Measurements from ENCODE around the gene CKMT2.
"Not testable (repeated sequence)": the region's sequence is repeated elsewhere in the genome, so short reads cannot be mapped to it uniquely, and the experiment has no call there.

Gene CKMT2

DNA sequence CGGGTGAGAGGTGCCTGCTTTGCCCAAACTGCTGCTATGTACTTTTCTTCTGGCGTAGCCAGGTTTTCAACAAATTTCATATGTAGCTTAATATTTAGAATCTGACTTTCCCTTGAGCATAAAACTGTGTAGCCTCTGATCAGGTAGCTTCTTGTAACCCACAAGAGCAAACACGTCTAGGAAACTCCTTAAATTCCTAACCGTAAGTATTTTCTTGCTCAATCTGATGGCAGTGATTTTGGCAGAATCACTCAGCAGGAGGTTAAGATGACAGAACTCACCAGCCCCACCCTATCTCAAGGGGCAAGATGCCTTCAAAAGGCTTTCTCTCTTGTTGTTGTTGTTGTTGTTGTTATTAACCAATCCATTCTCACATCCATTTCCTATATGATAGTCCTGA, 20.8 kb downstream of the CKMT2 start:
- DNase-seq: no peak

DNA sequence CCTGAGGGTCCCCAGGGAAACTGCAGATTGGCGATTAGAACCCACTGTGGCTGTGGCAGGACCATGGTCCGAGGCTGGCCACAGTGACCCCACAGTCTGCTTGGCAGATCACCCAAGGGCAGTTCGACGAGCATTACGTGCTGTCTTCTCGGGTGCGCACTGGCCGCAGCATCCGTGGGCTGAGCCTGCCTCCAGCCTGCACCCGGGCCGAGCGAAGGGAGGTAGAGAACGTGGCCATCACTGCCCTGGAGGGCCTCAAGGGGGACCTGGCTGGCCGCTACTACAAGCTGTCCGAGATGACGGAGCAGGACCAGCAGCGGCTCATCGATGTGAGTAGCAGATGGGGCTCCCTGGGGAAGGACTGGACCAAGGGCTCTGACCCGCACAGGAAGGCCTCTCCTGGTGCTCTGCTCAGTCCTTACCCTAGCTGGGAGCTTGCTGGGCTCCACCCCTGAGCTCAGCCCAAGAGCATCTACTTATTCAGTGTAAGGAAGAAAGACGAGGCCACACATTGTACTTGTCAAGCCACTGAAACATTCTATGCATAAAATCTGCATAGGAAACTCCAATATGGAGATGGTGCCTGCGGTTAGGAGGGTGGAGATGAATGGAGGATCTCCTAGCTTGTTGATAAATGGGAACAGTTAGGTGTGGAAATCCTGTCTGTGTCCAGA, 21.9 kb downstream of the CKMT2 start:
- DNase-seq: no peak

DNA sequence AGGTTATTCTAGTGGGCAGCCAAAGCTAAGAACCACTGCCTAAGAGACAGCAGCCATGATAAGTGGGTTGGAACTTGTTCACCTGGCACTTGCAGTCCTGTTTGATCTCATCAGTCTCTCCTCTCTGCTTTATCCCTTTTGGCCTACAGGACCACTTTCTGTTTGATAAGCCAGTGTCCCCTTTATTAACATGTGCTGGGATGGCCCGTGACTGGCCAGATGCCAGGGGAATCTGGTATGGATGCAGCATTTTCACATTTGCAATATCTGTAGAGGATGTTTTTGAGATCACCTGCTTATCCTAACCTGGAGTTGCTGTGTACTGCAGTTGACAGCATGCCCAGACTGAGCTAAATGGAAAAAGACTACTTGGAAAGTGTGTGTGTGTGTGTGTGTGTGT, 23.6 kb downstream of the CKMT2 start:
- DNase-seq: no peak

DNA sequence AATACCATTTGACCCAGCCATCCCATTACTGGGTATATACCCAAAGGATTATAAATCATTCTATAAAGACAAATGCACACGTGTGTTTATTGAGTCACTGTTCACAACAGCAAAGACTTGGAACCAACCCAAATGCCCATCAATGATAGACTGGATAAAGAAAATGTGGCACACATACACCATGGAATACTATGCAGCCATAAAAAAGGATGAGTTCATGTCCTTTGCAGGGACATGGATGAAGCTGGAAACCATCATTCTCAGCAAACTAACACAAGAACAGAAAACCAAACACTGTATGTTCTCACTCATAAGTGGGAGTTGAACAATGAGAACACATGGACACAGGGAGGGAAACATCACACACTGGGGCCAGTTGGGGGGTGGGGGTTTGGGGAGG, 29.7 kb downstream of the CKMT2 start:
- DNase-seq: not testable (repeated sequence)

DNA sequence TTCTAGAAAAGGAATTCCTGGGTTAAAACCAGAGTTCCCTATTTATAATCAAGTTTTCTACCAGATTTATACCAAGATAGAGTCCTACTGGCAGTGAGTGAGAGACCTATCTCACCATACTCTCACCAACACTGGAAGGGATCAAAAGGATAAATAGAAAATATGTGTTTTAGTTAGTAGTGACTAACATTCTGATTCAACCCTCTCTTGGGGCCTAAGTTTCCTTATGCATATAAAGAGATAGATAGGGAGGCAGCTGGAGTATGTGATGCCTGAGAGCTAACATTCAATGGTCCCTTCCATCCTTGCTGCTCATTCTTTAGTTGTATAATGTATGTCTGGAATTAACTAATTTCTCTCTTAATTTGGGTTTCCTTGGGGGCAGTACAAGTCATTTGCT, 32.0 kb downstream of the CKMT2 start:
- no peak for DNase-seq

DNA sequence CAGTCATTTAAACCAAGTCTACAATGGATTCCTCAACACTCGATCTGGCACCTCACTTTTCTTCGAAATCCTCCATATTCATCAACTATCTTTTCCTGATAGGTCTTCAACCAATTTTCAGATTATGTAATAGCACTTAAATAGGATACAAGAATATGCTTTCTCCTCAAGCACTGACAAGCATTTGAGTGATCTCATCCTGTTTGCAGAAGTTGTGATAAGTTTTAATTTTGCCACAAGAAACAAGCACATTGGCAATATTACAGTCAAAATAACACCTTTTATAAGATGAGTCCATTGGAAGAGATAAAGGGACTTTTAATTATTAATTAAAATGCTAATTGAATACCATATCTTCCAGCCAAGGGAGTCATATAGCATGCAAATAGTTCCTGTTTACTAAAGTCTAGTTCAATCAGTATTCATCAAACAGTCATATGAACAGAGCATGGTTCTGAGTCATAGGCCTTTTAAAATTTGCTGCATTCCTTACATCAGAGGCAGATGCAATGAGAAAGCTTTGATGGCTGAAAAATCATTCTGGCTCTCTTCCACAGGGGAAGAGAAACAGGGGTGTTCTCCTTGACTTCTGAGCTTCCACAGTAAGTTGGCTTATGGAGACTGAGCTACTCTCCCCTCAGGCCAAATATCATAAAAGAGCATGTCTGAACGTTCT, 35.5 kb downstream of the CKMT2 start:
- DNase-seq: no peak

DNA sequence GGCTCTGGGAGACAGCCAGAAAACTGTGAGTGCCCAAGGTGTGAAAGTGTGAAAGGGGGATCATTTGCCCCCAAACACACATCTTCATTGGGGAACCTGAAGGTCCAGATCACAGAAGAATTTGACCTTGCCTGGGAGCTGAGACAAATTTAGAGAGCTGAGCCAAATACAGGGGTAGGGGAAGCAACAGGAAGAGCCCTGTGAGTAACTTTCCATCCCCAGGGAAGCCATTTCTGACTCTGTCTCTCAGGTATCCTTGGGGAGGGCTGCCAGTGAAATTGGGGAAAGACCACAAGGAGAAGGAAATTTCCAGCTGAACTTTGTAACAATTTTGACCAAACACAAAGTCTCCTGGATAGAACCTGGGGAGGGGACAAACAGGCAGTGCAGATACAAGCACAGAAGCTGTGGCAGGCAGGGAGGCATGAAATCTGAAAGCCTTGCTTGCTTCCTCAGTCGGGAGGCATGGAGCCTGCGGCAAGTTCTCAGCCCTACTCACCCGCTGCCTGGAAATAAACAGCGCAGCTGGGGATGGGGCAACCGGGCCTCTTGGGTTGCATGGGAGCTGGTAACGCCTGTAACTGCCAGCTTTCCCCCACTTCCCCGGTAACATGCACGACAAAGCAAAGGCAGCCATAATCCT, 36.8 kb downstream of the CKMT2 start:
- DNase-seq: no peak

DNA sequence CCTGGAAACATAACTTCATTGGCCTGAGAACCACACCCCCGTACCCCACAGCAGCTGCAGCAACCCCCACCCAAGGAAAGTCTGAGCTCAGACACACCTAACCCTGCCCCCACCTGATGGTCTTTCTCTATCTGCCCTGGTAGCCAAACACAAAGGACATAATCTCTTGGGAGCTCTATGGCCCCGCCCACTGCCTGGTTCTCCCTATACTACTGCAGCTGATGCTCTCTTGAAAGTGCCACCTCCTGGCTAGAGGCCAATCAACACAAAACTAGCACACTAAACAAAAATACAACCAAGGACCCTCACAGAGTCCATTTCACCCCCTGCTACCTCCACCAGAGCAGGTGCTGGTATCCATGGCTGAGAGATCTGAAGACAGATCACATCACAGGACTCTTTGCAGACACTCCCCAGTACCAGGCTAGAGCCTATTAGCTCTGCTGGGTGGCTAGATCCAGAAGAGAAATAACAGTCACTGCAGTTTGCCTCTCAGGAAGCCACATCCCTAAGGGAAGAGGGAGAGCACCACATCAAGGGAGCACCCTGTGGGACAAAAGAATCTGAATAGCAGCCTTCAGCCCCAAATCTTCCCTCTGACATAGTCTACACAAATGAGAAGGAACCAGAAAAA, 37.4 kb downstream of the CKMT2 start:
- not testable (repeated sequence) for DNase-seq

DNA sequence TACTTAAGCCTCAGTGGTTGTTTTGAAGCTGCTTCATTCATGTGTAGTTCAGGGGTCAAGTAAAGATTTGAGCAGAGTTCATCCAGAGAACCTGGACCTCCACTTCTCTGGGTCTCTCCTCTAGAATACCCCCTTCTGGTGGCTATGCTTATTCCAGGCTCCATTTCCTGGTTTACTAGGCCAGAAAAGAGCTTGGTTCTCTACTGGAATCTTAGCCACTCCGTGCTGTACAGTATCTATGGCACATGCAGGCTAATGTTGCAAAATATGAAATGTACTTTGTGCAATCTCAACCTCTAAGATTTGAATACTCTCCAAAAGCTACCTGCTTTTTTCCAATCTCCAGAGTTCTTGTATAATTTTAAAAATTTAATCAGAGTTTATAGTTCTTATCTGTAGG, 50.9 kb downstream of the CKMT2 start:
- DNase-seq: no peak

DNA sequence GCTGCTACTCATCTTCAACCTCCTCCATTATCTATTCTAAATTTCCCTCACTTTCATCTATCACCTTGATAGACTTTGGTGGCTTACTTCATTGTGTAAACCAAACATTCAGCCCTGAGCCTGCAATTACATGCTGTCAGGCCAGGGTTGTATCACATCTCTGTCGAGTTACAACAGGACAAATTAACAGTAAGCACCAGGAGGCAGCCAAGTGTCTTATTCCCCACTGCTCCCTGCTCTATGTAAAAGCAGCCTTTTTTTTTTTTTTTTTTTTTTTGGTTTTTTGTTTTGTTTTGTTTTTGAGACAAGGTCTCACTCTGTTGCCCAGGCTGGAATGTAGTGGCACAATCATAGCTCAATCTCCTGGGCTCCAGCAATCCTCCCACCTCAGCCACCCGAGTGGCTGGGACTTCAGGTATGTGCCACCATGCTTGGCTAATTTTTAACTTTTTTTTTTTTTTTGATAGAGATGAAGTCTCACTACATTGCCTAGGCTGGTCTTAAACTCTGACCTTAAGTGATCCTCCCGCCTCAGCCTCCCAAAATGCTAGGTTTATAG, 53.0 kb downstream of the CKMT2 start:
- DNase-seq: no peak

DNA sequence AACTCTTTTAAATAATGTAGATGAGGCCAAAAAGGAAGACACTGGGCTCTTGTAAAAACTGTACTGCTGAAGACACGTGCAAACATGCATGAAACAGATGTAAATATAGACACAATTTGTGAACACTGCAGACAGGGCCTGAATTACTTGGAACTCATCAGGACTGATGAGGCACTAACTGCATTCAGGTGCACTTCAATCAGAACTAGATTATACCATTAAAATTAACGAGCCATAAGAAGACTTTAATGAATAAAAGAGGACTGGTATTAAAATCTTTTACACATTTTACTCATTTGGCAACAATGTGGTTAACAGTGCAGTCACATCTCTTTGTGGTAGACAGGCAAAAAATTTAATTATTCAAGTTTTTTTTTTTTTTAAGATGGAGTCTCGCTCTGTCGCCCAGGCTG, 54.9 kb downstream of the CKMT2 start:
- DNase-seq: no peak

DNA sequence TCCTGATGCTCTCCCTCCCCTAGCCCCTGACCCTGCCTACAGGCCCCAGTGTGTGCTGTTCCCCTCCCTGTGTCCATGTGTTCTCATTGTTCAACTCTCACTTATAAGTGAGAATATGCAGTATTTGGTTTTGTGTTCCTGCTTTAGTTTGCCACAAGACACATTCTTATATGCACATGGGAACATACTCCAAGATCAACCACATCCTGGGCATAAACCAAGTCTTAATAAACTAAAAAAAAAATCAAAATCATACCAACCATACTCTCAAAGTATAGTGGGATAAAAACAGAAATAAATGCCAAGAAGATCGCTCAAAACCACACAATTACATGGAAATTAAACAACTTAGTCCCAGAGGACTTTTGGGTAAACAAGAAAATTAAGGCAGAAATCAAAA, 57.0 kb downstream of the CKMT2 start:
- DNase-seq: no peak

DNA sequence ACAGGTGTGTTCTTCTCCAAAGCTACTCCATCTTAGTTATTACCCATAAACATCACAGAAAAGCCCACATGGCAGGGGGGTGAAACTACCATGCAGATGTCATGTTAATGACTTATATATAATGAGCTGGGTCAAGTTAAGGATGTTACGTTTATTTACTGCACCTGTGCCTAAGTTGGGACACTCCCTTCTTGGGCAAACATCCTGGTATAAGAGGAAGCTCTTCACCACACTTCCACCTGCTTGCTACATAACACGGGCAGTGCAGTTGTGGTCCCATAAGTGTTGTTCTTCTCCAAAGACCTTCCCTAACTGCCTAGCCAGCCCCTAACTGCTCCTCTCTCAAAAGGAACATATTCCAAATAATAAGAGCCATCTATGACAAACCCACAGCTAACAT, 59.0 kb downstream of the CKMT2 start:
- DNase-seq: no peak

DNA sequence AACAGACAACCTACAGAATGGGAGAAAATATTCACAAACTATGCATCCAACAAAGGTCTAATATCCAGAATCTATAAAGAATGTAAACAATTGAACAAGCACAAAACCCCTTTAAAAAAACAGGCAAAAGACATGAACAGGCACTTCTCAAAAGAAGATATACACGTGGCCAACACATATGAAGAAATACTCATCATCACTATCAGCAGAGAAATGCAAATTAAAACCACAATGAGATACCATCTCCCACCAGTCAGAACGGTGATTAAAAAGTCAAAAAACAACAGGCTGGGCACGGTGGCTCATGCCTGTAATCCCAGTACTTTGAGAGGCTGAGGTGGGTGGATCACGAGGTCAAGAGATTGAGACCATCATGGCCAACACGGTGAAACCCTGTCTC, 60.9 kb downstream of the CKMT2 start:
- not testable (repeated sequence) for DNase-seq

DNA sequence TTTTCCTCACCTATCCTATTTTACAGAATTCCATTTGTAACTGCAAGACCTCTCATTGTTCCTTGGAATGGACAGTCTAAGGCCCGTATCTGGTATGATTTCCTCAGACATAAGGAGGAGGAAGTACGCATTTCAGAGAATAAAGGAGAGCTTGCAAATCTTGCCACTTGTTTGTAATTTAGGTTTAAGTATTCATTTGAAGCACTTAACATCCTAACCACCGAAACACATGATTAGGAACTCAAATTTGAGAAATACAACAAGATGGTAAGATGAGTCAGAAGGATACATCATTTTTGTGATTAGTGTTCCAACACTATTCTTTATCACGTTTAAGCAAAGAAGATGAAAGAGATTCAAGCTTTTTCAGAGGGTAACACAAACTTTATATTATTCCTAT, 64.4 kb downstream of the CKMT2 start:
- no peak for DNase-seq

DNA sequence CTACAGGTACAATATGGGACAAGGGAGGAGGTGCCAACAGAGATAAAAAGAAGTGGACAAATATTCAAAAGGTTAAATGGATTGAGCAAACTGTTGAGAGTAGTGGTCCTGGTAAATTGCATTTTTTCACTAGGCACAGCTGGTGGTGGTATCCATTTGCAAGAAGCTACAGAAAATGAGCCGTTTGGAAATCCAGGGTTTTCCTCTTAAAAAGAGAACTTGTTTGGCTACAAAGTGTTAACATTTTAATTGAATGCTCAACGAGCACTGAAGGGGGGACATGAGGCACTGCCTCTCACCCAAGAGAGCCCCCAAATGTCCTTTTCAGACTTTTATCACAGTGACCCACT, 67.8 kb downstream of the CKMT2 start:
- DNase-seq: no peak

DNA sequence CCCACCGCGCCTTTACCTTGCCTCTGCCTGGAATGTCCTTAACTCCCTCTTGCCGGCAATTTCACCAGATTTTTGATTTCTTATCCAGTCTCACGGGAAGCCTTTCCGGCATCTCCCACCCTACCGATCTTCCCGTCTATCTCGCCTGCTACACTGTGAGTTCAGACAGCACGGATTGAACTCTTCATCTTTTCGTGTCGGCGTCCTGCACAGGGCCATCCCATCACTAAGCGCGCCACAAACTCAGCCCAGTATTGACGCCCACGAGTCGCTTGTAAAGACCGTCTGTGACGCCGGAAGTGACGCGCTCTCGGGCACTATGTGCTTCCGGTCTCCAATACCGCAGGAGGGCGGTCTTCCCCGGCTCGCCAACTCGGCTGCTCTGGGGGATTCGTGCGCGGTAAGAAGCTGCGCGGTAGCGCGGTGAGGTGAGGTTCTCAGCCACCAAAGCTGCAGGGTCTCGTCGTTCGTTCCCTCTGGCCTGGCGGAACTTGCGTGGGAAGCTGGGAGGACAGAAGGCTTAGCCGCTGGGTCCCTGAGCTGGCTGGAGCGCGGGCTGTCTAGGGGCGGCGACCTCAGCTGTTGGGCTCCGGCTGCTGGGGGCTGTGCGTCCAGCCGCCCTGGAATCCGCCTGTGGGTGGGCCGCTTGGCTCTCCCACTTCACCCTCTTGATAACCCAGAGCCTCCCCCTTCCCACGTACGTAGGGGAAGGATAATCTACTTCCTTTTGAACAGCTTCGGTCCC, 68.3 kb downstream of the CKMT2 start, which contains the start of gene ZCCHC9:
ZCCHC9 (plus strand) TSS at position 317 of the 745 bp plus-strand sequence. CDS start 3,171 bp downstream, outside the sequence.
- peak; percentile 92 for DNase-seq

DNA sequence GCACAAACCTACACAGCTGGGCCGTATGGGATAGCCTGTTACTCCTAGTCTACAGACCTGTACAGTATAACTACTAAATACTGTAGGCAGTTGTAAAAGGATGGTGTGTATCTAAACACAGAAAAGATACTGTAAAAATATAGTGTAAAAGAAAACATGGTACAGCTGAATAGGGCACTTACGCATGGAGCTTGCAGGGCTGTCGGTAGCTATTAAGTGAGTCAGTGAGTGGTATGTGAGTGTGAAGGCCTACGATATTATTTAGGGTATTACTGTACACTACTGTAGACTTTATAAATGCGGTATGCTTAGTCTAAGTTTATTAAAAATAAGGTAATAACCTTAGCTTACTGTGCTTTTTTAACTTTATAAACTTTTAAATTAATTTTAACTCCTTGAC, 69.5 kb downstream of the CKMT2 start:
- DNase-seq: no peak

DNA sequence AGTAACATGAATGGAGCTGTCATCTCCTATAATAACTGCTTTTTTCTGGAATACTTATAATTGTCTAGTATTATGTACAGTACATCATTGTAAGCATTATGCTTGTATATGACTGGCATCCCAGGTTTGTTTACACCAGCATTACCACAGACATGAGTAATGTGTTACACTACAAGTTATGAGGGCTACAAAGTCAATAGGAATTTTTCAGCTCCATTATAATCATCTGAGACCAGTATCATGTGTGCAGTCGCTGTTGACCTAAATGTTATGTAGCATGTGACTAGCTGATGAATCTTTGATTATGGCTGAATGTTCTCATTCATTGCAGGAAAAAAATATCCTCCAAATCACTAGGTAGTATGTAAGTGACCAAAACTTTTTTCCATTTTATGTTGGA, 70.4 kb downstream of the CKMT2 start:
- DNase-seq: no peak

DNA sequence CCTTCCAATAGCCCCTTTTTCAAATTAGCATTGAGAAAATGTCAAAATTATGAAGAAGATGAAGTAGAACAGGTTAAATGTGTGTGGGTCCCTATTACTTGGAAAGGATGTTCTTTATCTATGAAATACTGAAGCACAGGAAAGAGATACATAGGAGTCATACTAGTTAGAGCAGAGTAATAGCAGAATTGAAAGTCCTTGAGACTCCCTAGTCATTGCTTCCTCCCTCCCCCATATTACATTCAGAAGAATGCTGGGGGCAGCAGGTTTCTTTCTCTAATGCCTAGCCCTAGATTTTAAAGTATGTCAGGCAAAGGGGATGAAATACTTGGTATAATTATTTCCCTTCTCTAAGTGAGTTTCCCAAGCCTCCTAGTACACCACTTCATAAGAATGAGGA, 72.7 kb downstream of the CKMT2 start:
- DNase-seq: no peak

DNA sequence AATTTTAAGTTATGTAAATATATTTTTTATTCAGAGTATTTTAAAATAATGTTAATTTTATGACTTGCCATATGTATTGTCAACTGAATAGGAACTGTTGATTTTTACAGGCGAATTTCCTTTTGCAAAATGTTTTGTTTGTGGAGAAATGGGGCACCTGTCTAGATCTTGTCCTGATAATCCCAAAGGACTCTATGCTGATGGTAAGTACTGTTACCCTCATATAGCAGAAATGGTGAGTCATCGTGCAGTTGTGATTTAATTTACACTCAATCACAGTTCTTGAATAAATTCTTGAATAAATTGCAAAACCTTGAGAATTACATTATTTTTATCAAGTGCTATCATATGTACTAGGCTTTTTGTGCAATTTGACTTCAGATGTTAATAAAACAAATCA, 75.7 kb downstream of the CKMT2 start:
- no peak for DNase-seq

DNA sequence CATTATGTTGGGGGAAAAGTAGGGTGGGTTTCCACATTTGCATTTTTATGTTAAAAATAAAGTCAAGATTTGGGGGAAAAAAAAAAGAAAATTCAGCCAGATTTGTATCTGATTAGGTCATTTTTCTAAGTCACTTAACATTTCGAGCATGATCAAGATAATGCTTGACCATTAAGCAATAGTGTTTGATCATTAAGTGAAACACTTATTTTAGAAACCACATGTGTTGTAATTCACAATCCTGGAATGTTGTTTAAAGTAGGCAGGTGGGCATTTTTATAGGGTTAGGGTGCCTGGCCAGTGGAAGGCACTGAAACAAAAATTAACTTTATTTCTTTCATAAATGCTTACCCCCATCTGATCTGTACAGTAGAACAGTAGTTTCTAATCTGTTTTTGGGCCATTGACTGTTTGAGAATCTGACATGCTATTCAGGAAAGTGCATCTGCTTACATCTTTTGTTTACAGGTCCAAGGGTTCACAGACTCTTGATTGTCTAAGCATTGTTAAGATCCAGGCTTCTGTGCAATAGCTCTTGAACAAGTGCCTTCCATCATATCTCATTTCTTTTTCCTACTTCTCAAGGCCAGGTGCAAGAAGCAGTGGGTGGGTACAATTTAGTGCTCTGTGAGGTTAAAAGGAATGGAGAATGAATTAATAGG, 77.4 kb downstream of the CKMT2 start:
- DNase-seq: no peak

Data from CD4-positive, alpha-beta T cell treated with Interleukin-4 for 4 hours (primary cell).